Type B pancreatic cell (in vitro differentiated cells): ENCODE measurements around the gene RNH1. TPM values are rescaled to one million over a fixed set of nuclear protein-coding genes. Genes with fewer than 3 reads are reported as not detected.
A peak's percentile ranks its signal among the peaks of the same experiment; 100 is the strongest.

Experiments used
- DNase-seq: peaks from one replicate; pipeline ENCODE4 v3.0.0; 2021; ENCODE audit warnings: mixed read lengths; ENCODE audit not compliant: unreplicated experiment; ENCODE audit errors: extremely low spot score
- H3K27ac Mint-ChIP-seq: 2 replicates; pipeline ENCODE4 v1.8.0; 2021; ENCODE audit warnings: mild to moderate bottlenecking, mixed read lengths
- H3K27me3 Mint-ChIP-seq: 2 replicates; pipeline ENCODE4 v1.8.0; 2021; ENCODE audit warnings: mixed read lengths
- H3K36me3 Mint-ChIP-seq: 2 replicates; pipeline ENCODE4 v1.8.0; 2021; ENCODE audit warnings: mixed read lengths
- H3K4me1 Mint-ChIP-seq: one replicate; pipeline ENCODE4 v1.8.0; 2021; ENCODE audit warnings: mixed read lengths; ENCODE audit not compliant: unreplicated experiment
- H3K4me3 Mint-ChIP-seq: 2 replicates; pipeline ENCODE4 v1.8.0; 2021; ENCODE audit warnings: mild to moderate bottlenecking, mixed read lengths
- H3K9me3 Mint-ChIP-seq: 2 replicates; pipeline ENCODE4 v1.8.0; 2021; ENCODE audit warnings: mixed read lengths
- total RNA-seq: library from RNA; stranded (reverse); gene quantifications from 2 replicates; pipeline ENCODE4 v1.2.1, GENCODE V29; 2021; ENCODE audit warnings: low replicate concordance
- TF ChIP-seq, protein P1 (sequence below): fragments of 200-600 bp; sonication (generic); conservative IDR thresholded peaks from 2 replicates; pipeline ENCODE4 v1.5.0; 2021; ENCODE audit warnings: antibody characterized with exemption, mild to moderate bottlenecking

RNH1 gene
- total RNA-seq, 1 donor from 2014 or later = 84.5 TPM

DNA sequence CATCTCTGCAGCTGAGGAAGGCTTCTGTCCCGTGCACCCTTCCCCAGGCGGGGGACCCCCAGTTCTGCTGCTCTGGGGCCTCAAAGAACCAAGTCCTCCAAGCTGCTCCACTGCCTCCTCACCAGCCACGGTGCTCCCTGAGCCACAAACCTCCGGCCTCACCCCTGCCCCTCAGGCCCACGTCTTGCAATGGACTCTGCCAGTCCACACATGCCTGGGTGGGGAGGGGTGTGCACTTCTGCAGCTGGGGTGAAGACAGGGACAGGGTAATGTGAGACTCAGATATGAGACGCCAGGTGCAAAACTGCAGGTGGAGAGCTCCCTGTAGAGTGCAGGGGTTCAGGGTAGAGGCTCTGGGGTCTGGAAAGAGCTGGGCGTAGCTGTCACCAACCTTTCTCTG lies 60.2 kb downstream of the RNH1 start:
- Mint-ChIP-seq H3K27me3 (no peaks in the 10 kb centered on the region), H3K4me1 (peaks cover 16% of the 10 kb centered on the region), H3K36me3 (peaks cover 4% of the 10 kb centered on the region), H3K27ac (peak overlapping the region; percentile 73), H3K4me3 (peak overlapping the region; percentile 54), H3K9me3 (no peaks in the 10 kb centered on the region)
- TF ChIP-seq, protein P1, sequence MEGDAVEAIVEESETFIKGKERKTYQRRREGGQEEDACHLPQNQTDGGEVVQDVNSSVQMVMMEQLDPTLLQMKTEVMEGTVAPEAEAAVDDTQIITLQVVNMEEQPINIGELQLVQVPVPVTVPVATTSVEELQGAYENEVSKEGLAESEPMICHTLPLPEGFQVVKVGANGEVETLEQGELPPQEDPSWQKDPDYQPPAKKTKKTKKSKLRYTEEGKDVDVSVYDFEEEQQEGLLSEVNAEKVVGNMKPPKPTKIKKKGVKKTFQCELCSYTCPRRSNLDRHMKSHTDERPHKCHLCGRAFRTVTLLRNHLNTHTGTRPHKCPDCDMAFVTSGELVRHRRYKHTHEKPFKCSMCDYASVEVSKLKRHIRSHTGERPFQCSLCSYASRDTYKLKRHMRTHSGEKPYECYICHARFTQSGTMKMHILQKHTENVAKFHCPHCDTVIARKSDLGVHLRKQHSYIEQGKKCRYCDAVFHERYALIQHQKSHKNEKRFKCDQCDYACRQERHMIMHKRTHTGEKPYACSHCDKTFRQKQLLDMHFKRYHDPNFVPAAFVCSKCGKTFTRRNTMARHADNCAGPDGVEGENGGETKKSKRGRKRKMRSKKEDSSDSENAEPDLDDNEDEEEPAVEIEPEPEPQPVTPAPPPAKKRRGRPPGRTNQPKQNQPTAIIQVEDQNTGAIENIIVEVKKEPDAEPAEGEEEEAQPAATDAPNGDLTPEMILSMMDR = no peak
- DNase-seq = no peak

DNA sequence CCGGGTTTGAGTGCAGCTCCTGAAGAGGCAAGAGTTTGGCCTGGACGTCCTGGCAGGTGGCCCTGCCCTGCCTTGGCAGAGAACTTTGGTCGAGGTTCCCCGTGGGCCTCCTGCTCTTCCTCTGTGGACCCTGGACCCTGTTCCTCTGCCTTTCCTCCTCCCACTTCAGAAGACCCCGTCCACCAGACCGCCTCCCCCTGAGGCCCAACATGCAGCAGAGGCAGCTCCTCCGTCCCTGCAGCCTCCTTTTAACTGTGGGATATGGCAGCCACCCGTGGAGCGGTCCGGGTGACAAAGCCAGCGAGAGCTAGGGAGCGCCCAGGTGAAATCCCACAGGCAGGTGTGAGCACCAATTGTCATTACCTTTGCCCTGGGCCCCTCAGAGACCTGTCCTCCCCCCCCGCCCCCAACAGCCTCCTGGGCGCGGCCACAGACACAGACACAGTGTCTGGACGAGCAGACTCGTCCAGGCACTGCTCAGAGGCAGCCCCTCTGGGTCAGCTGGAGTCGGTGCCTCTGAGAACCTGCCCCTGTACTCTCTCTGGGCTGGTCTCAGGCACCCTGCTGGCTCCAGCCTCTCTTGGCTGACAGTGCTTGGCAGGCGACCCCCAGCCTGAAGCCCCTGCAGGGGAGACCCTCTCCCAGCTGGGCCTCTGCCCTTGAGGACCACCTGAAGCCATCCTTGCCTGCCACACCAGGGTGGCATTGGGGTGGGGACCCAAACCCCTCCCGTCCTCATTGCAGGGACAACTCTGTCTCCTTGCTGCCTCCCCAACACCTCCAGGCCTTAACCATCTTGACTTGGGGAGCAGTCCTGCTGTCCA lies 61.1 kb downstream of the RNH1 start:
- no peaks in the 10 kb centered on the region for H3K27me3 Mint-ChIP-seq
- TF ChIP-seq, protein P1 = no peak
- H3K4me1 Mint-ChIP-seq = peaks cover 10% of the 10 kb centered on the region
- H3K36me3 Mint-ChIP-seq = peaks cover 3% of the 10 kb centered on the region
- no peaks in the 10 kb centered on the region for H3K9me3 Mint-ChIP-seq
- no peak for DNase-seq
- peak overlapping the region; percentile 57 for H3K4me3 Mint-ChIP-seq
- peak overlapping the region; percentile 73 for H3K27ac Mint-ChIP-seq

Other genes starting within 250 kb of the RNH1 start
- gene NLRP6, start 228.8 kb downstream of the RNH1 start, total RNA-seq = 0.19 TPM in 1 of 2 replicates, not detected in the other
- 12.6 and 32.5 TPM in 2 replicates for gene PGGHG, start 218.1 kb downstream of the RNH1 start, total RNA-seq
- not detected in 2 replicates for gene IFITM5, start 207.7 kb downstream of the RNH1 start, total RNA-seq
- gene IFITM2, start 199.4 kb downstream of the RNH1 start, total RNA-seq = 109 and 238 TPM in 2 replicates
- 34.1 and 192 TPM in 2 replicates for gene IFITM1, start 193.2 kb downstream of the RNH1 start, total RNA-seq
- 175 and 354 TPM in 2 replicates for gene IFITM3, start 186.4 kb downstream of the RNH1 start, total RNA-seq
- 95.0 and 185 TPM in 2 replicates for gene B4GALNT4, start 137.7 kb downstream of the RNH1 start, total RNA-seq
- gene PKP3, start 113.0 kb downstream of the RNH1 start, total RNA-seq = 51.6 and 156 TPM in 2 replicates
- gene SIGIRR, start 92.2 kb downstream of the RNH1 start, total RNA-seq = 36.2 and 44.0 TPM in 2 replicates
- gene ANO9, start 65.2 kb downstream of the RNH1 start, total RNA-seq = 25.3 and 66.6 TPM in 2 replicates
- gene PTDSS2, start 57.0 kb downstream of the RNH1 start, total RNA-seq = 33.6 and 46.9 TPM in 2 replicates
- 54.6 and 63.1 TPM in 2 replicates for gene HRAS, start 28.3 kb upstream of the RNH1 start, total RNA-seq
- 1.7 and 1.8 TPM in 2 replicates for gene LRRC56, start 30.3 kb upstream of the RNH1 start, total RNA-seq
- gene LMNTD2, start 53.5 kb upstream of the RNH1 start, total RNA-seq = 6.7 and 7.2 TPM in 2 replicates
- 35.7 and 75.8 TPM in 2 replicates for gene RASSF7, start 53.7 kb upstream of the RNH1 start, total RNA-seq
- gene PHRF1, start 69.2 kb upstream of the RNH1 start, total RNA-seq = 38.7 and 40.8 TPM in 2 replicates
- gene IRF7, start 108.7 kb upstream of the RNH1 start, total RNA-seq = 16.4 and 20.5 TPM in 2 replicates
- 7.1 and 23.0 TPM in 2 replicates for gene CDHR5, start 117.7 kb upstream of the RNH1 start, total RNA-seq
- 3.1 and 15.3 TPM in 2 replicates for gene SCT, start 119.9 kb upstream of the RNH1 start, total RNA-seq
- gene DRD4, start 130.0 kb upstream of the RNH1 start, total RNA-seq = 0.59 and 1.2 TPM in 2 replicates
- gene DEAF1, start 188.0 kb upstream of the RNH1 start, total RNA-seq = 41.0 and 48.1 TPM in 2 replicates
- 23.2 and 37.4 TPM in 2 replicates for gene TMEM80, start 188.6 kb upstream of the RNH1 start, total RNA-seq
- gene EPS8L2, start 199.0 kb upstream of the RNH1 start, total RNA-seq = 218 and 497 TPM in 2 replicates
- 189 and 288 TPM in 2 replicates for gene TALDO1, start 240.2 kb upstream of the RNH1 start, total RNA-seq